ENCODE data around the gene PSMD14. TPM values are rescaled to one million over a fixed set of nuclear protein-coding genes. Genes with fewer than 3 reads are reported as not detected.
A peak's percentile ranks its signal among the peaks of the same experiment; 100 is the strongest.

The PSMD14 gene
- total RNA-seq, 1 donor from 2014 or later, result 52.6 TPM

- DNase-seq (ENCODE audit: low spot score), result peak; percentile 38
- Mint-ChIP-seq H3K4me1 (ENCODE audit: unreplicated experiment) (peaks cover 15% of the 10 kb centered on the region), H3K9me3 (ENCODE audit: unreplicated experiment) (no peaks in the 10 kb centered on the region), H3K4me3 (ENCODE audit: unreplicated experiment) (peak overlapping the region; percentile 62), H3K36me3 (ENCODE audit: low read depth, unreplicated experiment) (peaks cover 4% of the 10 kb centered on the region), H3K27ac (ENCODE audit: unreplicated experiment) (no peak overlapping the region), H3K27me3 (ENCODE audit: unreplicated experiment) (peaks cover 40% of the 10 kb centered on the region)
- TF ChIP-seq CTCF (IDR thresholded peaks at IDR 0.05; ENCODE audit: unreplicated experiment), result peak; percentile 41
These were observed 118.9 kb downstream of the PSMD14 start for GRCh38 chr2:161426922-161427663.

GRCh38 chr2:161427664-161428587 lies 119.7 kb downstream of the PSMD14 start:
- TF ChIP-seq CTCF (IDR thresholded peaks at IDR 0.05; ENCODE audit: unreplicated experiment), result no peak
- peaks cover 4% of the 10 kb centered on the region for H3K36me3 Mint-ChIP-seq (ENCODE audit: low read depth, unreplicated experiment)
- H3K27ac Mint-ChIP-seq (ENCODE audit: unreplicated experiment), result no peak overlapping the region
- no peaks in the 10 kb centered on the region for H3K9me3 Mint-ChIP-seq (ENCODE audit: unreplicated experiment)
- H3K4me3 Mint-ChIP-seq (ENCODE audit: unreplicated experiment), result no peak overlapping the region
- peaks cover 13% of the 10 kb centered on the region for H3K4me1 Mint-ChIP-seq (ENCODE audit: unreplicated experiment)
- no peak for DNase-seq (ENCODE audit: low spot score)
- H3K27me3 Mint-ChIP-seq (ENCODE audit: unreplicated experiment), result peaks cover 33% of the 10 kb centered on the region

GRCh38 chr2:161430386-161430785 lies 122.2 kb downstream of the PSMD14 start:
- no peak overlapping the region for H3K27ac Mint-ChIP-seq (ENCODE audit: unreplicated experiment)
- H3K4me3 Mint-ChIP-seq (ENCODE audit: unreplicated experiment), result no peak overlapping the region
- no peak for TF ChIP-seq CTCF (IDR thresholded peaks at IDR 0.05; ENCODE audit: unreplicated experiment)
- peaks cover 18% of the 10 kb centered on the region for H3K27me3 Mint-ChIP-seq (ENCODE audit: unreplicated experiment)
- DNase-seq (ENCODE audit: low spot score), result no peak
- no peaks in the 10 kb centered on the region for H3K9me3 Mint-ChIP-seq (ENCODE audit: unreplicated experiment)
- H3K36me3 Mint-ChIP-seq (ENCODE audit: low read depth, unreplicated experiment), result no peaks in the 10 kb centered on the region
- H3K4me1 Mint-ChIP-seq (ENCODE audit: unreplicated experiment), result peaks cover 11% of the 10 kb centered on the region

- H3K4me3 Mint-ChIP-seq (ENCODE audit: unreplicated experiment), result no peak overlapping the region
- peaks cover 8% of the 10 kb centered on the region for H3K4me1 Mint-ChIP-seq (ENCODE audit: unreplicated experiment)
- H3K9me3 Mint-ChIP-seq (ENCODE audit: unreplicated experiment), result no peaks in the 10 kb centered on the region
- no peak for DNase-seq (ENCODE audit: low spot score)
- peaks cover 10% of the 10 kb centered on the region for H3K27me3 Mint-ChIP-seq (ENCODE audit: unreplicated experiment)
- no peak for TF ChIP-seq CTCF (IDR thresholded peaks at IDR 0.05; ENCODE audit: unreplicated experiment)
- H3K27ac Mint-ChIP-seq (ENCODE audit: unreplicated experiment), result no peak overlapping the region
- H3K36me3 Mint-ChIP-seq (ENCODE audit: low read depth, unreplicated experiment), result no peaks in the 10 kb centered on the region
These were observed 123.9 kb downstream of the PSMD14 start for GRCh38 chr2:161432107-161432506.
